HG02970 (cell line): ENCODE data around the gene SCNN1A.

Experiments used
- ATAC-seq: cut with Tn5 transposase; IDR thresholded peaks from one replicate; pipeline ENCODE4 v1.9.1; 2021; ENCODE audit warnings: mild to moderate bottlenecking, moderate library complexity, moderate number of reproducible peaks; ENCODE audit not compliant: unreplicated experiment, low FRiP score

Gene SCNN1A

GRCh38 chr12:6335451-6336078, 39.8 kb downstream of the SCNN1A start:
- no peak for ATAC-seq

GRCh38 chr12:6334940-6335450, 40.4 kb downstream of the SCNN1A start:
- ATAC-seq: no peak

GRCh38 chr12:6334359-6334758, 41.0 kb downstream of the SCNN1A start:
- no peak for ATAC-seq

- ATAC-seq: no peak
Measured at GRCh38 chr12:6333566-6333965, 41.8 kb downstream of the SCNN1A start.

- ATAC-seq: no peak
Measured at GRCh38 chr12:6333029-6333428, 42.3 kb downstream of the SCNN1A start.

GRCh38 chr12:6332459-6332858, 42.9 kb downstream of the SCNN1A start:
- no peak for ATAC-seq

GRCh38 chr12:6330999-6331714, 44.2 kb downstream of the SCNN1A start:
- no peak for ATAC-seq

GRCh38 chr12:6330192-6330591, 45.2 kb downstream of the SCNN1A start:
- ATAC-seq: no peak

GRCh38 chr12:6329703-6330064, 45.7 kb downstream of the SCNN1A start:
- ATAC-seq: no peak

GRCh38 chr12:6328945-6329702, 46.2 kb downstream of the SCNN1A start:
- ATAC-seq: no peak

GRCh38 chr12:6328045-6328779, 47.2 kb downstream of the SCNN1A start:
- no peak for ATAC-seq

- no peak for ATAC-seq
Measured at GRCh38 chr12:6327229-6328041, 47.9 kb downstream of the SCNN1A start.

GRCh38 chr12:6326316-6327228, 48.8 kb downstream of the SCNN1A start:
- no peak for ATAC-seq

- ATAC-seq: no peak
Measured at GRCh38 chr12:6324936-6325750, 50.2 kb downstream of the SCNN1A start.

- no peak for ATAC-seq
Measured at GRCh38 chr12:6323995-6324711, 51.2 kb downstream of the SCNN1A start.

- ATAC-seq: no peak
Measured at GRCh38 chr12:6323340-6323994, 51.9 kb downstream of the SCNN1A start.

GRCh38 chr12:6322969-6323339, 52.4 kb downstream of the SCNN1A start:
- ATAC-seq: no peak
